ENCODE results near the gene DARS1.
"Not testable (repeated sequence)": the region's sequence is repeated elsewhere in the genome, so short reads cannot be mapped to it uniquely, and the experiment has no call there.

Gene DARS1

DNA sequence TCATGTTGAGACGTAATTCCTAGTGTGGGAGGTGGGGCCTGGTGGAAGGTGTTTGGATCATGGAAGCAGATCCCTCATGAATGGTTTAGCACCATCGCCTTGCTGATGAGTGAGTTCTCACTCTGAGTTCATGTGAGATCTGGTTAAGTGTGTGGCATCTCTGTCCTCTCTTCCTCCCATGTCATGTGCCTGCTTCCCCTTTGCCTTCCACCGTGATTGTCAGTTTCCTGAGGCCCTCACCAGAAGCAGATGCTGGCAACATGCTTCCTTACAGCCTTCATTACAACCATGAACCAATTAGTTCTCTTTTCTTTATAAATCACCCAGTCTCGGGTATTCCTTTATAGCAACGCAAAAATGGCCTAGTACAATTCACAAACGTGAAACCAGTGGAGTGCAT lies 94.6 kb downstream of the DARS1 start:
- FAIRE-seq (no peak), DNase-seq (ENCODE audit: insufficient read length, low spot score) (no peak)
- TF ChIP-seq CTCF (IDR thresholded peaks at IDR 0.05; ENCODE audit: insufficient read depth, missing control alignments), result no peak

- TF ChIP-seq CTCF (IDR thresholded peaks at IDR 0.05; ENCODE audit: insufficient read depth, missing control alignments), result no peak
- DNase-seq (ENCODE audit: insufficient read length, low spot score), result no peak
- no peak for FAIRE-seq
Observed at GRCh38 chr2:135890149-135890548, 95.3 kb downstream of the DARS1 start.

GRCh38 chr2:135888587-135888986 lies 96.8 kb downstream of the DARS1 start:
- not testable (repeated sequence) for DNase-seq (ENCODE audit: insufficient read length, low spot score); FAIRE-seq

DNA sequence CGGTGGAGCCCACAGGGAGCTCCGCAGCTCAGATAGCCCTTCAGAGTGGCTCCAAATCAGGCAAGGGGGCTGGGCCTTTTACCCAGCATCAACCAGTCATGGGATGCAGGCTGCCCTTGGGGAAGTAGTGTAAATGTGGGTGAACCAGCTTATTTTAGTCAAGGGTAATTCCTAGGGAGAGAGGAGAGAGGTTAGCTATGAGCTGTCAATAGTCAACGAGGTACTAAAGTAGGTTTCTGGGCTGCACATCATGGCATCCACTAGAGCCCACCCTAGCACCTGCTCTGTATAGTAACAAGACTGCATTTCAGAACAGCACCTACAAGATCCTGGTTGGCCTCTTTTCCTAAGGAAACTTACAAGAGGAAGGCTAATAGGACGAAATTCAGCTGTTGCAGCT lies 99.7 kb downstream of the DARS1 start:
- DNase-seq (ENCODE audit: insufficient read length, low spot score), result no peak
- FAIRE-seq, result no peak
- no peak for TF ChIP-seq CTCF (IDR thresholded peaks at IDR 0.05; ENCODE audit: insufficient read depth, missing control alignments)

DNA sequence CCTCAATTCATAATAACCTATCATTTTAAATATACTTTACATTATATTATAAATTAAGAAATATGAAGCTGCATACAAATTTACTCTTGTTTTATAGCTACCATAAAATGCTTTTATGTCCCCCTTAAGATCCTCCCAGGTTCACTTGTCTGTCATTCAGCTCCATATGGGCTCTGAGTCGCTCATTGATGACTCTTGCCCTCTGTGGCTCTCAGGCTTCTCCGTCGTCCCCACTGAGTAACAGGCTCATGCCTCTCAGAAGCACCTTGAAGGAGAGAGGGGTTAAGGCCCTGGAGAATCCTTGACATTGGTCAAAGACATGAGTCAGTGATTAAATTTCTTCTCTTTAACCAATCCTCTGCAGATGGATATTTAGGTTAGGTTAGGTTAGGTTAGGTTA lies 103.0 kb downstream of the DARS1 start:
- DNase-seq (ENCODE audit: insufficient read length, low spot score) (no peak), FAIRE-seq (no peak)
- TF ChIP-seq CTCF (IDR thresholded peaks at IDR 0.05; ENCODE audit: insufficient read depth, missing control alignments), result no peak

GRCh38 chr2:135876770-135877169 lies 108.7 kb downstream of the DARS1 start:
- DNase-seq (ENCODE audit: insufficient read length, low spot score); FAIRE-seq: not testable (repeated sequence)

DNA sequence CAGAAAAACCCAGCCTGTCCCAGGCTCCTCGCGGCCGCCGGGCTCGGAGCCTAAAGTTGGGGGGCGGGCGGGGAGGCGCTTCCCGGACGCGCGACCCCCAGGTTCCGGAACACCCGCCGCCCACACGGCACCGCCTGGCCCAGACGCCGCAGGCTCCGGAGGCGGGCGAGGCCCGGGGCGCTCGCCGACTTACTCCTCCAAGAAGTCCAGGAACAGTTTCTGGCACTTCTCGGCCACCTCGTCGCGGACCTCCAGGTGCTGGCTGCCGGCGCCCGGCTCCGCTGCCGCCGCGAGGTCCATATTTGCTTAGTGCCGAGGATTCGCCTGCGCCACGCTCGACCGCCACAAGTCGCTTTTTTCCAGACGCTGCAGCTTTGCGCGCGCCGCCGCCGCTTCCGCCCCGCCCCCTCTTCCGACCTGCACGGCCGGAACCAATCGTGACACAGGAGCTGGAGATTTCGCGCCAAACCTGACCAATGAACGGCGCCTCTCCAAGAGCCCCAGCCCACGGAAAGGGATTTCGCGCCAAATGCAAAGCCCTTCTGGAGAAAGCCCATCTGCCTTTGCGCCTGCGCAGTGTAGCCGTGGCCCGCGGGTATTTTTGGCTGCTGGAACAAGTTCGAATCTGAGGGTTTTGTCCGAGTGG lies 109.2 kb downstream of the DARS1 start, which contains the start of gene MCM6:
MCM6 (minus strand) TSS at position 378 of the 646 bp plus-strand sequence; CDS start at position 300, 78 bp downstream.
- FAIRE-seq (no peak), DNase-seq (ENCODE audit: insufficient read length, low spot score) (peak; percentile 90)
- TF ChIP-seq CTCF (IDR thresholded peaks at IDR 0.05; ENCODE audit: insufficient read depth, missing control alignments), result no peak

DNA sequence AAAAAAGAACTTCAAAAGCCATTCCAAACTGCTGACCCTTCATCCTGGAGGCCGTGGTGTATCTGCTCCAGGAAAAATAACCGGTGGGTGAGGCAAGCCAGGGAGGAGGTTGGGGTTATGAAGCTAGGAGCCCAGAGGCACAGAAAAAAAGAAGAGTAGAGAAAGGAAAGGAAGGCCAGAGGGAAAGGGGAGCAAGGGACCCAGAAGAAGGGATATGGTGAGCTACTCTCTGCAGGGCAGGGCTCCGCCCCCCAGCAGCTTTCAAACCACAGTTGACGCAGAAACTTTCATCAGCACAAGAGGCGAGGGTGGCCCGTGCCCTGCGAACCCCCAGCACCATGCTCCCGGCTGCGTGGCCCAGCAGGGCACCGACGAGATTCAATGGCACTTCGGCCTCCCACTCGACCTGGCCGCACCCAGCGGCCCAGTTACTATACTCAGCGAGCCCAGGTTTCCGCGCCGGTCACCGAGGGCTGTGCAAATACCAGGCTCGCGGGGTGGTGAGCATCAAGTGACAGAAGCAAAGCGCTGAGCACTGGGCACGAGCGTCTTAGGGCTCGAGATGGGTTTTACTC lies 109.8 kb downstream of the DARS1 start:
- DNase-seq (ENCODE audit: insufficient read length, low spot score) (no peak), FAIRE-seq (no peak)
- no peak for TF ChIP-seq CTCF (IDR thresholded peaks at IDR 0.05; ENCODE audit: insufficient read depth, missing control alignments)
